Liver (tissue), 9 donors: Measurements from ENCODE around the gene ARHGEF39. TPM values are rescaled to one million over a fixed set of nuclear protein-coding genes. Genes with fewer than 3 reads are reported as not detected.

ENCODE experiments used
- DNase-seq: peaks from one replicate; pipeline ENCODE4 v3.0.0-alpha.2; 2017; ENCODE audit warnings: low spot score
- H3K27ac ChIP-seq, 2 donors: one replicate each; pipeline ENCODE4 v1.7.0; 2013; ENCODE audit warnings: inconsistent platforms in 2 of 2, low read length in 2 of 2, control low read depth in 1 of 2, low read depth in 1 of 2, mild to moderate bottlenecking in 1 of 2
- H3K27me3 ChIP-seq, 4 donors: one replicate each; pipeline versions ENCODE4 v1.6.1 to v1.7.0; 2013; ENCODE audit warnings: low read length in 3 of 4, inconsistent platforms in 1 of 4, mild to moderate bottlenecking in 1 of 4, moderate library complexity in 1 of 4; ENCODE audit not compliant: control insufficient read depth in 4 of 4, insufficient read depth in 4 of 4
- H3K36me3 ChIP-seq, 4 donors: one replicate each; pipeline versions ENCODE4 v1.6.1 to v1.7.0; 2013; ENCODE audit warnings: low read length in 3 of 4, mild to moderate bottlenecking in 3 of 4, low read depth in 1 of 4, moderate library complexity in 1 of 4; ENCODE audit not compliant: control insufficient read depth in 4 of 4, insufficient read depth in 3 of 4
- H3K4me1 ChIP-seq, 4 donors: one replicate each; pipeline versions ENCODE4 v1.6.1 to v1.7.0; 2013; ENCODE audit warnings: low read length in 3 of 4, mild to moderate bottlenecking in 3 of 4, moderate library complexity in 1 of 4; ENCODE audit not compliant: control insufficient read depth in 4 of 4, insufficient read depth in 4 of 4
- H3K4me3 ChIP-seq, 3 donors: one replicate each; pipeline versions ENCODE4 v1.6.1 to v1.7.0; 2013; ENCODE audit warnings: low read length in 3 of 3, control low read depth in 1 of 3, low read depth in 1 of 3, mild to moderate bottlenecking in 1 of 3
- H3K9ac ChIP-seq, 2 donors: one replicate each; pipeline ENCODE4 v1.7.0; 2013; ENCODE audit warnings: low read length in 2 of 2, mild to moderate bottlenecking in 2 of 2, moderate library complexity in 2 of 2, control low read depth in 1 of 2, low read depth in 1 of 2
- H3K9me3 ChIP-seq, 4 donors: one replicate each; pipeline versions ENCODE4 v1.6.1 to v1.7.0; 2013; ENCODE audit warnings: low read length in 3 of 4; ENCODE audit not compliant: control insufficient read depth in 4 of 4
- CTCF ChIP-seq: fragments of 150-350 bp; IDR thresholded peaks from 2 replicates; pipeline ENCODE4 v1.5.1; 2017; ENCODE audit warnings: improper control_type of control experiment, low read depth, low read length; ENCODE audit not compliant: missing input control
- EGR1 ChIP-seq, 2 donors: IDR thresholded peaks; 2 replicates each; pipeline ENCODE4 v1.6.1; 2016 to 2018; ENCODE audit warnings: antibody characterized with exemption in 2 of 2, low read depth in 2 of 2
- FOXA1 ChIP-seq: IDR thresholded peaks from 2 replicates; pipeline ENCODE4 v1.6.1; 2016; ENCODE audit warnings: antibody characterized with exemption
- FOXA2 ChIP-seq: IDR thresholded peaks from 2 replicates; pipeline ENCODE4 v1.6.1; 2016; ENCODE audit warnings: antibody characterized with exemption
- GABPA ChIP-seq, 2 donors: IDR thresholded peaks in 1 of 2; conservative IDR thresholded peaks in 1 of 2; 2 replicates each; pipeline ENCODE4 v1.6.1; 2016; ENCODE audit warnings: antibody characterized with exemption in 2 of 2, mild to moderate bottlenecking in 1 of 2, moderate library complexity in 1 of 2
- HNF4A ChIP-seq, 2 donors: conservative IDR thresholded peaks; 2 replicates each; pipeline ENCODE4 v1.6.1; 2016; ENCODE audit warnings: antibody characterized with exemption in 2 of 2, mild to moderate bottlenecking in 2 of 2
- HNF4G ChIP-seq: IDR thresholded peaks from 2 replicates; pipeline ENCODE4 v1.6.1; 2016; ENCODE audit warnings: antibody characterized with exemption
- JUND ChIP-seq, 2 donors: IDR thresholded peaks; 2 replicates each; pipeline ENCODE4 v1.6.1; 2016; ENCODE audit warnings: antibody characterized with exemption in 2 of 2
- MAX ChIP-seq: IDR thresholded peaks from 2 replicates; pipeline ENCODE4 v1.6.1; 2016; ENCODE audit warnings: antibody characterized with exemption
- NR2F2 ChIP-seq: IDR thresholded peaks from 2 replicates; pipeline ENCODE4 v1.6.1; 2016; ENCODE audit warnings: antibody characterized with exemption
- RAD21 ChIP-seq, 2 donors: IDR thresholded peaks; 2 replicates each; pipeline ENCODE4 v1.6.1; 2016; ENCODE audit warnings: antibody characterized with exemption in 2 of 2, mild to moderate bottlenecking in 2 of 2
- REST ChIP-seq: IDR thresholded peaks from 2 replicates; pipeline ENCODE4 v1.6.1; 2016; ENCODE audit warnings: antibody characterized with exemption, mild to moderate bottlenecking
- RXRA ChIP-seq, 2 donors: IDR thresholded peaks; 2 replicates each; pipeline ENCODE4 v1.6.1; 2017 to 2018; ENCODE audit warnings: antibody characterized with exemption in 2 of 2, mild to moderate bottlenecking in 1 of 2
- SP1 ChIP-seq: IDR thresholded peaks from 2 replicates; pipeline ENCODE4 v1.6.1; 2018; ENCODE audit warnings: antibody characterized with exemption, mild to moderate bottlenecking
- TAF1 ChIP-seq: conservative IDR thresholded peaks from 2 replicates; pipeline ENCODE4 v1.6.1; 2016; ENCODE audit warnings: antibody characterized with exemption, mild to moderate bottlenecking
- YY1 ChIP-seq: IDR thresholded peaks from 2 replicates; pipeline ENCODE4 v1.6.1; 2016; ENCODE audit warnings: antibody characterized with exemption, mild to moderate bottlenecking
- ZBTB33 ChIP-seq: IDR thresholded peaks from 2 replicates; pipeline ENCODE4 v1.6.1; 2016; ENCODE audit warnings: antibody characterized with exemption
- WGBS: extraction: QIAGEN DNeasy Blood & Tissue Kit; methylation state at CpG from one replicate; pipeline ENCODE4 v1.1.7; 2013; 5-methylcytosine and 5-hydroxymethylcytosine counted together
- polyA plus RNA-seq, 2 donors: library from polyadenylated mRNA; stranded (reverse) in 1 of 2; unstranded in 1 of 2; fragments of 200-250 nt in 1 of 2; fragments of >200 nt in 1 of 2; fragmentation: Nextera tagmentation in 1 of 2; extraction: Ambion mirVana in 1 of 2; gene quantifications; one replicate each; pipeline versions ENCODE4 v1.2.1 to v1.2.3, GENCODE V29; 2013 to 2015
- total RNA-seq, 2 donors: library from RNA; depleted of rRNA; stranded (reverse); fragments of >200 nt; gene quantifications; one replicate each; pipeline ENCODE4 v1.2.3, GENCODE V29; 2014
- donor health status: healthy.
- donor health status: healthy.
- donor health status: healthy.
- donor health status: healthy.
- donor health status: healthy.

Gene ARHGEF39
- total and polyA plus RNA-seq, 4 donors: under 0.01 to 7.4 (median 0.74) TPM

GRCh38 chr9:35691757-35692301 lies 26.8 kb upstream of the ARHGEF39 start:
- no peak overlapping the region for H3K27ac ChIP-seq
- H3K4me1 ChIP-seq: peaks cover 0 to 10% (median 5%) of the 10 kb centered on the region in 4 donors
- 89% methylated on average over 13 of the region's 13 CpGs for WGBS
- no peak for TF ChIP-seq ZBTB33
- no peak for TF ChIP-seq JUND (IDR thresholded peaks at IDR 0.05)
- TF ChIP-seq MAX: no peak
- no peak for TF ChIP-seq FOXA1
- no peak for TF ChIP-seq HNF4G
- no peak for TF ChIP-seq RAD21 (IDR thresholded peaks at IDR 0.05)
- no peak for TF ChIP-seq GABPA (IDR thresholded peaks at IDR 0.05 in 1 of 2, conservative IDR thresholded peaks at IDR 0.05 in 1 of 2)
- no peak for TF ChIP-seq REST
- TF ChIP-seq YY1: no peak
- TF ChIP-seq EGR1 (IDR thresholded peaks at IDR 0.05; ENCODE audit: low read depth in 2 of 2): no peak
- no peak for TF ChIP-seq TAF1
- no peak for TF ChIP-seq NR2F2
- TF ChIP-seq RXRA (IDR thresholded peaks at IDR 0.05): no peak
- no peak for DNase-seq
- H3K9me3 ChIP-seq: no peaks in the 10 kb centered on the region
- no peak overlapping the region for H3K9ac ChIP-seq
- H3K4me3 ChIP-seq: no peak overlapping the region
- peaks cover 0 to 9% (median 5%) of the 10 kb centered on the region in 4 donors for H3K36me3 ChIP-seq
- H3K27me3 ChIP-seq: no peaks in the 10 kb centered on the region

GRCh38 chr9:35691334-35691650 lies 26.3 kb upstream of the ARHGEF39 start:
- Histone ChIP-seq H3K27me3 (no peaks in the 10 kb centered on the region), H3K4me1 (peaks cover 0 to 10% (median 5%) of the 10 kb centered on the region in 4 donors), H3K9me3 (no peaks in the 10 kb centered on the region), H3K4me3 (peak overlapping the region in 2 of 3 donors; percentile 77 to 85), H3K27ac (peak overlapping the region; percentile 77 to 81), H3K9ac (peak overlapping the region in 1 of 2 donors; percentile 47), H3K36me3 (peaks cover 0 to 4% (median 2%) of the 10 kb centered on the region in 4 donors)
- 51% methylated on average over 10 of the region's 10 CpGs for WGBS
- TF ChIP-seq FOXA2 (no peak), JUND (IDR thresholded peaks at IDR 0.05) (no peak), GABPA (IDR thresholded peaks at IDR 0.05 in 1 of 2, conservative IDR thresholded peaks at IDR 0.05 in 1 of 2) (no peak), EGR1 (IDR thresholded peaks at IDR 0.05; ENCODE audit: low read depth in 2 of 2) (no peak), SP1 (no peak), MAX (no peak), ZBTB33 (no peak), CTCF (no peak), TAF1 (no peak), RXRA (IDR thresholded peaks at IDR 0.05) (no peak), RAD21 (IDR thresholded peaks at IDR 0.05) (no peak), HNF4A (conservative IDR thresholded peaks at IDR 0.05) (no peak), YY1 (no peak), FOXA1 (no peak), HNF4G (no peak), REST (no peak)
- DNase-seq: no peak
